Prostate gland (tissue), 2 donors: ENCODE measurements around the gene MYO1D.

ENCODE experiments used
- POLR2A ChIP-seq: fragments of 450-650 bp; IDR thresholded peaks from one replicate; pipeline ENCODE4 v1.6.1; 2016; ENCODE audit warnings: antibody characterized with exemption, mild to moderate bottlenecking
- TF ChIP-seq, protein P1 (sequence below), 4 experiments: fragments of 200-600 bp in 2 of 4; fragments of 450-650 bp in 2 of 4; sonication (generic) in 2 of 4; IDR thresholded peaks; 1 replicate in 3 of 4; 2 replicates in 1 of 4; pipeline ENCODE4 v1.5.1; 2016 to 2019; ENCODE audit warnings: antibody characterized with exemption in 4 of 4, mild to moderate bottlenecking in 2 of 4, moderate library complexity in 2 of 4

DNA sequence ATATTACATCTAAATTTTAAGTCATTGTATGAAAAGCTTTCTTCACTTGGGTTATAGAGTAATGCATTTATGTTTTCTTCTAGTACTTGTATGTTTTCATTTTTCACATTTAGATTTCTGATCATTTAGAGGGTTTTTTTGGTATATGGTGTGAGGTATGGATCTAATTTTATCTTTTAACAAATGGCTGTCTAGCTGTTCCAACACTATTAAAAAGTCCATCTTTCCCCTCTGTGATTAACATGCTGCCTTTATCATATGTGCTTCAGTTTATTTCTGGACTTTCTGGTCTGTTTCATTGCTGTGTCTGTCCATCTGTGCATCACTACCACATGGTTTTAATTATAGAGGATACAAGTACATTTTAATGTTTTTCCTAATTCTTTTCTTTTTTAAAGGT is 163.8 kb downstream of the MYO1D start:
- no peak for TF ChIP-seq POLR2A
- TF ChIP-seq, protein P1, sequence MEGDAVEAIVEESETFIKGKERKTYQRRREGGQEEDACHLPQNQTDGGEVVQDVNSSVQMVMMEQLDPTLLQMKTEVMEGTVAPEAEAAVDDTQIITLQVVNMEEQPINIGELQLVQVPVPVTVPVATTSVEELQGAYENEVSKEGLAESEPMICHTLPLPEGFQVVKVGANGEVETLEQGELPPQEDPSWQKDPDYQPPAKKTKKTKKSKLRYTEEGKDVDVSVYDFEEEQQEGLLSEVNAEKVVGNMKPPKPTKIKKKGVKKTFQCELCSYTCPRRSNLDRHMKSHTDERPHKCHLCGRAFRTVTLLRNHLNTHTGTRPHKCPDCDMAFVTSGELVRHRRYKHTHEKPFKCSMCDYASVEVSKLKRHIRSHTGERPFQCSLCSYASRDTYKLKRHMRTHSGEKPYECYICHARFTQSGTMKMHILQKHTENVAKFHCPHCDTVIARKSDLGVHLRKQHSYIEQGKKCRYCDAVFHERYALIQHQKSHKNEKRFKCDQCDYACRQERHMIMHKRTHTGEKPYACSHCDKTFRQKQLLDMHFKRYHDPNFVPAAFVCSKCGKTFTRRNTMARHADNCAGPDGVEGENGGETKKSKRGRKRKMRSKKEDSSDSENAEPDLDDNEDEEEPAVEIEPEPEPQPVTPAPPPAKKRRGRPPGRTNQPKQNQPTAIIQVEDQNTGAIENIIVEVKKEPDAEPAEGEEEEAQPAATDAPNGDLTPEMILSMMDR (IDR thresholded peaks at IDR 0.05): no peak
